ENCODE data around the gene HBQ1. TPM values are rescaled to one million over a fixed set of nuclear protein-coding genes. Genes with fewer than 3 reads are reported as not detected.

The HBQ1 gene
- total RNA-seq, 1 experiment from 2014 or later: 7.0 TPM

- DNase-seq: no peak
- no peak for TF ChIP-seq CTCF (IDR thresholded peaks at IDR 0.05; ENCODE audit: insufficient read depth in 1 of 2, low read depth in 1 of 2, low read length in 1 of 2, severe bottlenecking in 1 of 2, unreplicated experiment in 1 of 2)
- POLR2A ChIA-PET: no interaction called here
- CTCF ChIA-PET: no interaction called here
- no peaks in the 10 kb centered on the region for H3K9me3 Mint-ChIP-seq (ENCODE audit: unreplicated experiment)
- peaks cover 5% of the 10 kb centered on the region for H3K4me1 Mint-ChIP-seq (ENCODE audit: low read depth, unreplicated experiment)
- Histone ChIP-seq H3K4me1 (0 out of 2 replicates have a peak, but pooled peaks cover 5% of the 10 kb centered on the region), H3K4me3 (ENCODE audit: low read depth, low read length) (no peak overlapping the region), H3K36me3 (ENCODE audit: control insufficient read depth, insufficient read depth, low read length) (no peaks in the 10 kb centered on the region), H3K9me3 (no peaks in the 10 kb centered on the region), H3K27me3 (replicated peaks; ENCODE audit: control insufficient read depth, insufficient read depth, low read length) (no peaks in the 10 kb centered on the region; the same call in 1 of the 2 replicates)
- intact Hi-C loops (cut with micrococcal nuclease; ENCODE audit: unreplicated experiment): no loop called here
- H3K27me3 Mint-ChIP-seq (ENCODE audit: insufficient read depth, unreplicated experiment): no peaks in the 10 kb centered on the region
- H3K27ac Mint-ChIP-seq (ENCODE audit: unreplicated experiment): no peak overlapping the region
- H3K4me3 Mint-ChIP-seq (ENCODE audit: unreplicated experiment): no peak overlapping the region
- H3K36me3 Mint-ChIP-seq (ENCODE audit: insufficient read depth, unreplicated experiment): peaks cover 12% of the 10 kb centered on the region
- no TSS peak for BruUV-seq (replicated peaks)
Observed at GRCh38 chr16:142405-142967, 37.8 kb upstream of the HBQ1 start.

GRCh38 chr16:143047-143446, 37.2 kb upstream of the HBQ1 start:
- no peak overlapping the region for H3K27ac Mint-ChIP-seq (ENCODE audit: unreplicated experiment)
- CTCF ChIA-PET: no interaction called here

GRCh38 chr16:143456-143855, 36.8 kb upstream of the HBQ1 start:
- DNase-seq: no peak
- H3K27me3 ChIP-seq (replicated peaks; ENCODE audit: control insufficient read depth, insufficient read depth, low read length): no peaks in the 10 kb centered on the region; the same call in 1 of the 2 replicates
- ChIA-PET POLR2A (interaction anchor here (0.6 kb wide), 1 partner anchor 172 kb away, joined by 10 read pairs; no protein-coding TSS in a partner anchor), CTCF (no interaction called here)
- H3K9me3 Mint-ChIP-seq (ENCODE audit: unreplicated experiment): no peaks in the 10 kb centered on the region
- TF ChIP-seq CTCF (IDR thresholded peaks at IDR 0.05; ENCODE audit: insufficient read depth in 1 of 2, low read depth in 1 of 2, low read length in 1 of 2, severe bottlenecking in 1 of 2, unreplicated experiment in 1 of 2): no peak
- H3K36me3 Mint-ChIP-seq (ENCODE audit: insufficient read depth, unreplicated experiment): peaks cover 6% of the 10 kb centered on the region
- H3K36me3 ChIP-seq (ENCODE audit: control insufficient read depth, insufficient read depth, low read length): no peaks in the 10 kb centered on the region
- no TSS peak for BruUV-seq (replicated peaks)
- no peak overlapping the region for H3K4me3 ChIP-seq (ENCODE audit: low read depth, low read length)
- H3K9me3 ChIP-seq: no peaks in the 10 kb centered on the region
- no peak overlapping the region for H3K4me3 Mint-ChIP-seq (ENCODE audit: unreplicated experiment)
- intact Hi-C loops (cut with micrococcal nuclease; ENCODE audit: unreplicated experiment): no loop called here
- peaks cover 5% of the 10 kb centered on the region for H3K4me1 Mint-ChIP-seq (ENCODE audit: low read depth, unreplicated experiment)
- 0 out of 2 replicates have a peak, but pooled peaks cover 5% of the 10 kb centered on the region for H3K4me1 ChIP-seq
- H3K27ac Mint-ChIP-seq (ENCODE audit: unreplicated experiment): no peak overlapping the region
- no peaks in the 10 kb centered on the region for H3K27me3 Mint-ChIP-seq (ENCODE audit: insufficient read depth, unreplicated experiment)

More at GRCh38 chr16:143047-143446, 37.2 kb upstream of the HBQ1 start:
- BruUV-seq (replicated peaks): no TSS peak
- Mint-ChIP-seq H3K4me1 (ENCODE audit: low read depth, unreplicated experiment) (peaks cover 5% of the 10 kb centered on the region), H3K27me3 (ENCODE audit: insufficient read depth, unreplicated experiment) (no peaks in the 10 kb centered on the region), H3K36me3 (ENCODE audit: insufficient read depth, unreplicated experiment) (peaks cover 8% of the 10 kb centered on the region), H3K4me3 (ENCODE audit: unreplicated experiment) (no peak overlapping the region), H3K9me3 (ENCODE audit: unreplicated experiment) (no peaks in the 10 kb centered on the region)
- POLR2A ChIA-PET: no interaction called here
- no peaks in the 10 kb centered on the region for H3K9me3 ChIP-seq
- TF ChIP-seq CTCF (IDR thresholded peaks at IDR 0.05; ENCODE audit: insufficient read depth in 1 of 2, low read depth in 1 of 2, low read length in 1 of 2, severe bottlenecking in 1 of 2, unreplicated experiment in 1 of 2): no peak
- H3K4me1 ChIP-seq: 0 out of 2 replicates have a peak, but pooled peaks cover 5% of the 10 kb centered on the region
- H3K4me3 ChIP-seq (ENCODE audit: low read depth, low read length): no peak overlapping the region
- no peaks in the 10 kb centered on the region; the same call in 1 of the 2 replicates for H3K27me3 ChIP-seq (replicated peaks; ENCODE audit: control insufficient read depth, insufficient read depth, low read length)
- intact Hi-C loops (cut with micrococcal nuclease; ENCODE audit: unreplicated experiment): no loop called here
- no peak for DNase-seq
- H3K36me3 ChIP-seq (ENCODE audit: control insufficient read depth, insufficient read depth, low read length): no peaks in the 10 kb centered on the region

Measured in Caco-2 (cell line).